Endothelial cell of umbilical vein (primary cell): Measurements from ENCODE around the gene FAM234B. TPM values are rescaled to one million over a fixed set of nuclear protein-coding genes. Genes with fewer than 3 reads are reported as not detected.

ENCODE experiments used
- BruUV-seq: library from RNA; stranded (reverse); fragments of 400-500 nt; replicated peaks from 2 replicates; lab custom pipeline; 2021; lab: Mats Ljungman, UMichigan
- CTCF ChIA-PET: fragments of 300-600, 350-600 bp; sonication (Branson Sonifier 250); formaldehyde crosslinking; loops from one replicate; lab custom pipeline; 2021; ENCODE audit warnings: antibody characterized with exemption, inconsistent platforms; lab: Charles Lee
- POLR2A ChIA-PET: fragments of 300-600, 350-600 bp; sonication (Branson Sonifier 250); formaldehyde crosslinking; loops from one replicate; lab custom pipeline; 2021; ENCODE audit warnings: antibody characterized with exemption, inconsistent platforms; lab: Charles Lee
- DNase-seq: peaks from one replicate; pipeline ENCODE4 v3.0.0-alpha.2; 2011; ENCODE audit warnings: low read depth, low spot score
- FAIRE-seq: peaks from 2 replicates; lab custom pipeline; 2011; peaks lifted over from hg19 to GRCh38; lab: Jason Lieb, UNC
- H2AFZ ChIP-seq: 2 replicates; pipeline ENCODE4 v1.6.0; 2012; ENCODE audit warnings: low read depth, low read length, control low read depth, inconsistent platforms
- H3K27ac ChIP-seq: 2 replicates; pipeline ENCODE4 v1.5.1; 2011; ENCODE audit warnings: low read depth, mild to moderate bottlenecking, control low read depth, low read length, moderate library complexity; ENCODE audit not compliant: insufficient read depth
- H3K27me3 ChIP-seq, 2 experiments: 2 replicates each; pipeline versions ENCODE4 v1.6.0 to v1.6.1; 2011; ENCODE audit warnings: low read length in 2 of 2, mixed read lengths in 1 of 2; ENCODE audit not compliant: control insufficient read depth in 2 of 2, insufficient read depth in 2 of 2
- H3K36me3 ChIP-seq, 2 experiments: 2 replicates in 1 of 2; 3 replicates in 1 of 2; pipeline ENCODE4 v1.5.1; 2011; ENCODE audit warnings: low read length in 2 of 2, mild to moderate bottlenecking in 1 of 2, moderate library complexity in 1 of 2; ENCODE audit not compliant: control insufficient read depth in 2 of 2, insufficient read depth in 2 of 2; ENCODE audit errors: extremely low read depth in 1 of 2
- H3K4me1 ChIP-seq: 3 replicates; pipeline ENCODE4 v1.5.1; 2011; ENCODE audit warnings: mild to moderate bottlenecking, low read length; ENCODE audit not compliant: control insufficient read depth, insufficient read depth; ENCODE audit errors: extremely low read depth
- H3K4me2 ChIP-seq: 2 replicates; pipeline ENCODE4 v1.6.1; 2011; ENCODE audit warnings: low read length, control low read depth, mixed read lengths; ENCODE audit not compliant: insufficient read depth
- H3K4me3 ChIP-seq, 3 experiments: fragments of 200-600 bp in 1 of 3; sonication (generic), shearing (Covaris generic) in 1 of 3; replicated peaks in 1 of 3; 2 replicates each; pipeline ENCODE4 v1.5.1; 2011 to 2016; ENCODE audit warnings: control low read depth in 3 of 3, low read length in 3 of 3, mild to moderate bottlenecking in 2 of 3, inconsistent platforms in 1 of 3, low read depth in 1 of 3, moderate library complexity in 1 of 3; ENCODE audit not compliant: insufficient read depth in 1 of 3
- H3K79me2 ChIP-seq: 2 replicates; pipeline ENCODE4 v1.6.0; 2012; ENCODE audit warnings: low read length, inconsistent platforms; ENCODE audit not compliant: control insufficient read depth, insufficient read depth
- H3K9ac ChIP-seq: replicated peaks from 2 replicates; pipeline ENCODE3; 2011; ENCODE audit warnings: low read length, control low read depth; ENCODE audit not compliant: insufficient read depth; ENCODE audit errors: extremely low read depth
- H3K9me1 ChIP-seq: replicated peaks from 3 replicates; pipeline ENCODE4 v1.6.0; 2011; ENCODE audit warnings: mild to moderate bottlenecking, low read length; ENCODE audit not compliant: control insufficient read depth, insufficient read depth; ENCODE audit errors: extremely low read depth
- H3K9me3 ChIP-seq: replicated peaks from 2 replicates; pipeline ENCODE4 v1.5.1; 2012; ENCODE audit warnings: low read length, inconsistent platforms; ENCODE audit not compliant: control insufficient read depth, insufficient read depth
- H4K20me1 ChIP-seq: replicated peaks from 2 replicates; pipeline ENCODE3; 2011; ENCODE audit warnings: mild to moderate bottlenecking, low read length; ENCODE audit not compliant: control insufficient read depth, insufficient read depth; ENCODE audit errors: extremely low read depth
- EZH2 ChIP-seq: IDR thresholded peaks from 2 replicates; pipeline ENCODE4 v1.6.1; 2012; ENCODE audit warnings: borderline replicate concordance, low read depth, mild to moderate bottlenecking, moderate library complexity, low read length, inconsistent platforms; ENCODE audit not compliant: severe bottlenecking
- FOS ChIP-seq: IDR thresholded peaks from 2 replicates; pipeline ENCODE4 v1.6.1; 2011; ENCODE audit warnings: mild to moderate bottlenecking, low read length, moderate library complexity, borderline replicate concordance; ENCODE audit not compliant: insufficient read depth
- GATA2 ChIP-seq: IDR thresholded peaks from 2 replicates; pipeline ENCODE4 v1.7.0; 2011; ENCODE audit warnings: low read depth, mild to moderate bottlenecking, moderate library complexity, mixed read lengths, low read length; ENCODE audit not compliant: insufficient read length, insufficient read depth
- JUN ChIP-seq: IDR thresholded peaks from 2 replicates; pipeline ENCODE4 v1.6.1; 2011; ENCODE audit warnings: borderline replicate concordance, low read depth; ENCODE audit not compliant: insufficient read length, insufficient read depth
- MYC ChIP-seq: IDR thresholded peaks from one replicate; pipeline ENCODE4 v1.6.1; 2011; ENCODE audit warnings: mild to moderate bottlenecking, low read depth, low read length
- POLR2A ChIP-seq: IDR thresholded peaks from 2 replicates; pipeline ENCODE4 v1.6.1; 2012; ENCODE audit warnings: low read depth, mild to moderate bottlenecking, control low read depth, low read length
- POLR2AphosphoS5 ChIP-seq: IDR thresholded peaks from 2 replicates; pipeline ENCODE4 v1.6.1; 2012; ENCODE audit warnings: low read depth, mild to moderate bottlenecking, control low read depth, low read length, moderate library complexity; ENCODE audit not compliant: insufficient read depth
- dilution Hi-C: fragments of 300-500 bp; cut with MboI; formaldehyde crosslinking; loops from one replicate; pipeline ENCODE4 v1.15.0; 2019; ENCODE audit warnings: low sequenced_read_pairs; ENCODE audit not compliant: extremely low pct_ligation_motif_present
- intact Hi-C: fragments of 100-400 bp; cut with micrococcal nuclease; formaldehyde crosslinking; loops from one replicate; pipeline ENCODE4 v1.10.0; 2022
- polyA plus RNA-seq, 4 experiments: library from polyadenylated mRNA; depleted of rRNA in 3 of 4; stranded (reverse) in 3 of 4; unstranded in 1 of 4; fragments of >200 nt; gene quantifications; 2 replicates each; pipeline versions ENCODE4 v1.2.1 to v1.2.3, GENCODE V29; 2011 to 2012; ENCODE audit warnings: missing spikeins in 1 of 4
- total RNA-seq: library from RNA; stranded (reverse); gene quantifications from 2 replicates; pipeline ENCODE4 v1.2.3, GENCODE V29; 2021
- TF ChIP-seq, protein P1 (sequence below): IDR thresholded peaks from 2 replicates; pipeline ENCODE4 v1.6.1; 2011; ENCODE audit not compliant: insufficient read depth, insufficient read length
- TF ChIP-seq, protein P2 (sequence below), 2 donors: IDR thresholded peaks; 1 replicate in 1 of 2; 2 replicates in 1 of 2; pipeline ENCODE4 v1.5.1; 2011; ENCODE audit warnings: low read length in 2 of 2, mild to moderate bottlenecking in 2 of 2, moderate library complexity in 2 of 2, control low read depth in 1 of 2, inconsistent platforms in 1 of 2, low read depth in 1 of 2; ENCODE audit not compliant: insufficient read depth in 1 of 2; ENCODE audit errors: extremely low read depth in 1 of 2

Gene FAM234B
- total and polyA plus RNA-seq, 2 donors (not counting 3 experiments of a cell fraction or from before 2014, with no cell fraction given): 4.9 to 13.2 TPM

DNA sequence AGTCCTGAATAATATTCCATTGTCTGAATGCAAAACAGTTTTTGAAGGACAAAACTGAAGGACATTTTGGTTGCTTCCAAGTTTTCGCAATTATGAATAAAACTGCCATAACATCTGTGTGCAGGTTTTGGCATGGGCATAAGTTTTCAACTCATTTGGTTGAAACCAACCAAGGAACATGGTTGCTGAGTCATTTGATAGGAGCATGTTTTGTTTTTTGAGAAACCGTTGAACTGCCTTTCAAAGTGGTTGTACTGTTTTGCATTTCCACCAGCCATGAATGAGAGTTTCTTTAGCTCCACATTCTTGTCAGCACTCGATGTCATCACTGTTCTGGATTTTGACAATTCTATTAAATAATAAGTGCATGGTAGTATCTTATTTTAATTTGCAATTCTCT is 82.3 kb downstream of the FAM234B start:
- no peak for DNase-seq
- H3K9me1 ChIP-seq: no peaks in the 10 kb centered on the region
- peaks cover 20% of the 10 kb centered on the region for H3K4me1 ChIP-seq
- H2AFZ ChIP-seq: no peak overlapping the region
- H3K79me2 ChIP-seq: no peaks in the 10 kb centered on the region
- H3K9me3 ChIP-seq: no peaks in the 10 kb centered on the region
- no peak overlapping the region for H3K4me3 ChIP-seq
- dilution Hi-C loops: no loop called here
- no peaks in the 10 kb centered on the region for H4K20me1 ChIP-seq
- TF ChIP-seq JUN (no peak), EZH2 (no peak), GATA2 (no peak), POLR2AphosphoS5 (no peak), MYC (no peak), FOS (no peak), POLR2A (no peak)
- TF ChIP-seq, protein P1, sequence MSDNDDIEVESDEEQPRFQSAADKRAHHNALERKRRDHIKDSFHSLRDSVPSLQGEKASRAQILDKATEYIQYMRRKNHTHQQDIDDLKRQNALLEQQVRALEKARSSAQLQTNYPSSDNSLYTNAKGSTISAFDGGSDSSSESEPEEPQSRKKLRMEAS: no peak
- TF ChIP-seq, protein P2, sequence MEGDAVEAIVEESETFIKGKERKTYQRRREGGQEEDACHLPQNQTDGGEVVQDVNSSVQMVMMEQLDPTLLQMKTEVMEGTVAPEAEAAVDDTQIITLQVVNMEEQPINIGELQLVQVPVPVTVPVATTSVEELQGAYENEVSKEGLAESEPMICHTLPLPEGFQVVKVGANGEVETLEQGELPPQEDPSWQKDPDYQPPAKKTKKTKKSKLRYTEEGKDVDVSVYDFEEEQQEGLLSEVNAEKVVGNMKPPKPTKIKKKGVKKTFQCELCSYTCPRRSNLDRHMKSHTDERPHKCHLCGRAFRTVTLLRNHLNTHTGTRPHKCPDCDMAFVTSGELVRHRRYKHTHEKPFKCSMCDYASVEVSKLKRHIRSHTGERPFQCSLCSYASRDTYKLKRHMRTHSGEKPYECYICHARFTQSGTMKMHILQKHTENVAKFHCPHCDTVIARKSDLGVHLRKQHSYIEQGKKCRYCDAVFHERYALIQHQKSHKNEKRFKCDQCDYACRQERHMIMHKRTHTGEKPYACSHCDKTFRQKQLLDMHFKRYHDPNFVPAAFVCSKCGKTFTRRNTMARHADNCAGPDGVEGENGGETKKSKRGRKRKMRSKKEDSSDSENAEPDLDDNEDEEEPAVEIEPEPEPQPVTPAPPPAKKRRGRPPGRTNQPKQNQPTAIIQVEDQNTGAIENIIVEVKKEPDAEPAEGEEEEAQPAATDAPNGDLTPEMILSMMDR (IDR thresholded peaks at IDR 0.05; ENCODE audit: extremely low read depth in 1 of 2, insufficient read depth in 1 of 2, low read depth in 1 of 2, low read length in 2 of 2): no peak
- intact Hi-C loops: no loop called here
- no TSS peak for BruUV-seq
- no peaks in the 10 kb centered on the region for H3K36me3 ChIP-seq
- FAIRE-seq: no peak
- CTCF ChIA-PET: interaction anchor here (1.2 to 2.2 kb wide), 3 partner anchors 10 to 47 kb away, joined by 3 to 7 read pairs (median 4); no protein-coding TSS in a partner anchor
- POLR2A ChIA-PET: no interaction called here
- H3K4me2 ChIP-seq: no peak overlapping the region
- no peak overlapping the region for H3K27ac ChIP-seq
- H3K27me3 ChIP-seq: no peaks in the 10 kb centered on the region
- no peak overlapping the region for H3K9ac ChIP-seq
